HCT116 (cell line): ENCODE data around the gene DNM2. TPM values are rescaled to one million over a fixed set of nuclear protein-coding genes. Genes with fewer than 3 reads are reported as not detected.

Source experiments
- microRNA counts: library from miRNA; unstranded; fragments of <30 nt; microRNA quantifications from one replicate; lab custom pipeline; 2015
- microRNA-seq: library from miRNA; unstranded; fragments of <30 nt; microRNA quantifications from one replicate; pipeline ENCODE4, GENCODE V29; 2016; ENCODE audit warnings: borderline number of aligned reads
- total RNA-seq: library from RNA; stranded (reverse); gene quantifications from one replicate; pipeline ENCODE4 v1.2.1, GENCODE V29; 2021; ENCODE audit not compliant: unreplicated experiment

The DNM2 gene
- total RNA-seq, 1 experiment from 2014 or later: 183 TPM

MicroRNAs encoded within 50 kb of the gene (microRNA counts, 767-probe panel; counts per million panel counts)
- microRNA hsa-miR-638 (lab: Ali Mortazavi, UCI): not detected

Small RNA genes within 50 kb of the gene (microRNA-seq; reads per million reads assigned to microRNA genes)
- gene MIR199A1 (not detected), gene MIR4748 (not detected), gene MIR638 (not detected), gene MIR6793 (not detected)

Other genes starting within 250 kb of the DNM2 start
- gene KEAP1, start 214.7 kb upstream of the DNM2 start, total RNA-seq: 75.2 TPM
- 4.4 TPM for gene S1PR5, start 200.6 kb upstream of the DNM2 start, total RNA-seq
- 45.4 TPM for gene ATG4D, start 174.2 kb upstream of the DNM2 start, total RNA-seq
- gene KRI1, start 152.1 kb upstream of the DNM2 start, total RNA-seq: 44.0 TPM
- gene CDKN2D, start 149.1 kb upstream of the DNM2 start, total RNA-seq: 13.8 TPM
- gene AP1M2, start 130.8 kb upstream of the DNM2 start, total RNA-seq: 111 TPM
- 90.9 TPM for gene SLC44A2, start 92.5 kb upstream of the DNM2 start, total RNA-seq
- gene ILF3, start 63.7 kb upstream of the DNM2 start, total RNA-seq: 430 TPM
- 54.6 TPM for gene QTRT1, start 16.6 kb upstream of the DNM2 start, total RNA-seq
- 26.3 TPM for gene TMED1, start 118.1 kb downstream of the DNM2 start, total RNA-seq
- gene C19orf38, start 130.3 kb downstream of the DNM2 start, total RNA-seq: 0.74 TPM
- 103 TPM for gene CARM1, start 153.5 kb downstream of the DNM2 start, total RNA-seq
- gene YIPF2, start 210.6 kb downstream of the DNM2 start, total RNA-seq: 44.7 TPM
- gene TIMM29, start 210.7 kb downstream of the DNM2 start, total RNA-seq: 20.3 TPM
- 116 TPM for gene SMARCA4, start 243.0 kb downstream of the DNM2 start, total RNA-seq